HEK293 (cell line): ENCODE results near the gene PGP.

Experiments used
- CTCF ChIA-PET: fragments of 350-600 bp; formaldehyde crosslinking; extraction: SDS; loops from one replicate; lab custom pipeline; 2021; ENCODE audit warnings: antibody characterized with exemption; lab: Yijun Ruan, JAX
- POLR2A ChIA-PET: fragments of 300-600 bp; formaldehyde crosslinking; extraction: SDS; loops from one replicate; lab custom pipeline; 2020; ENCODE audit warnings: antibody characterized with exemption, inconsistent platforms; lab: Yijun Ruan, JAX
- H3K27ac ChIP-seq: fragments of 200-500 bp; sonication (Bioruptor generic); 2 replicates; pipeline ENCODE4 v1.5.1; 2014; ENCODE audit warnings: low read depth, low read length, control low read depth, inconsistent platforms; ENCODE audit errors: extremely low read depth
- H3K36me3 ChIP-seq, 2 experiments: fragments of 200-500 bp in 1 of 2; sonication (Bioruptor generic) in 1 of 2; 1 replicate in 1 of 2; 2 replicates in 1 of 2; pipeline ENCODE4 v1.5.1; 2014 to 2017; ENCODE audit warnings: inconsistent platforms in 2 of 2, low read length in 2 of 2; ENCODE audit not compliant: control insufficient read depth in 2 of 2, insufficient read depth in 1 of 2
- H3K4me1 ChIP-seq: fragments of 200-500 bp; sonication (Bioruptor generic); 2 replicates; pipeline ENCODE4 v1.5.1; 2014; ENCODE audit warnings: mild to moderate bottlenecking, low read length, inconsistent platforms; ENCODE audit not compliant: control insufficient read depth, insufficient read depth
- H3K4me3 ChIP-seq: 2 replicates; pipeline ENCODE4 v1.5.1; 2011; ENCODE audit warnings: low read depth, mild to moderate bottlenecking, control low read depth, low read length, moderate library complexity
- H3K9me3 ChIP-seq: fragments of 200-500 bp; sonication (Bioruptor generic); 2 replicates; pipeline ENCODE4 v1.5.1; 2014; ENCODE audit warnings: low read depth, low read length, inconsistent platforms; ENCODE audit not compliant: control insufficient read depth, insufficient read depth
- IKZF3 ChIP-seq: fragments of 450-650 bp; IDR thresholded peaks from 2 replicates; pipeline ENCODE4 v1.5.0; 2018; ENCODE audit warnings: missing biosample characterization, mild to moderate bottlenecking, missing genetic modification characterization, moderate library complexity
- KLF1 ChIP-seq: fragments of 450-650 bp; formaldehyde crosslinking; IDR thresholded peaks from 2 replicates; pipeline ENCODE4 v1.5.1; 2016; ENCODE audit warnings: missing biosample characterization, missing genetic modification characterization
- ZFHX2 ChIP-seq: fragments of 450-650 bp; formaldehyde crosslinking; conservative IDR thresholded peaks from 2 replicates; pipeline ENCODE4 v1.5.1; 2016; ENCODE audit warnings: missing biosample characterization, missing genetic modification characterization
- ZNF184 ChIP-seq: fragments of 450-650 bp; IDR thresholded peaks from 2 replicates; pipeline ENCODE4 v1.5.1; 2018; ENCODE audit warnings: missing biosample characterization, mild to moderate bottlenecking, missing genetic modification characterization
- ZNF311 ChIP-seq: fragments of 450-650 bp; formaldehyde crosslinking; IDR thresholded peaks from 2 replicates; pipeline ENCODE4 v1.5.1; 2017; ENCODE audit warnings: missing biosample characterization, missing genetic modification characterization, borderline replicate concordance
- ZNF335 ChIP-seq: fragments of 450-650 bp; formaldehyde crosslinking; conservative IDR thresholded peaks from 2 replicates; pipeline ENCODE4 v1.5.1; 2016; ENCODE audit warnings: missing biosample characterization, missing genetic modification characterization
- ZNF366 ChIP-seq: fragments of 450-650 bp; formaldehyde crosslinking; conservative IDR thresholded peaks from 2 replicates; pipeline ENCODE4 v1.5.1; 2016; ENCODE audit warnings: missing biosample characterization, missing genetic modification characterization
- ZNF548 ChIP-seq: fragments of 450-650 bp; formaldehyde crosslinking; IDR thresholded peaks from 2 replicates; pipeline ENCODE4 v1.5.1; 2016; ENCODE audit warnings: missing biosample characterization, missing genetic modification characterization
- ZNF549 ChIP-seq: fragments of 450-650 bp; IDR thresholded peaks from 2 replicates; pipeline ENCODE4 v1.5.1; 2018; ENCODE audit warnings: missing biosample characterization, missing genetic modification characterization, mild to moderate bottlenecking, inconsistent platforms, moderate library complexity
- ZNF747 ChIP-seq: fragments of 450-650 bp; formaldehyde crosslinking; IDR thresholded peaks from 2 replicates; pipeline ENCODE4 v1.5.1; 2016; ENCODE audit warnings: missing biosample characterization, missing genetic modification characterization
- ZNF76 ChIP-seq: fragments of 450-650 bp; formaldehyde crosslinking; IDR thresholded peaks from 2 replicates; pipeline ENCODE4; 2016; ENCODE audit warnings: low read depth, missing biosample characterization, missing genetic modification characterization, borderline replicate concordance
- ZSCAN23 ChIP-seq: fragments of 450-650 bp; formaldehyde crosslinking; IDR thresholded peaks from 2 replicates; pipeline ENCODE4 v1.5.1; 2016; ENCODE audit warnings: missing biosample characterization, missing genetic modification characterization
- TF ChIP-seq, protein P1 (sequence below): fragments of 450-650 bp; formaldehyde crosslinking; IDR thresholded peaks from 2 replicates; pipeline ENCODE4 v1.5.1; 2016; ENCODE audit warnings: missing biosample characterization, missing genetic modification characterization
- TF ChIP-seq, protein P2 (sequence below): fragments of 450-650 bp; formaldehyde crosslinking; IDR thresholded peaks from 2 replicates; pipeline ENCODE4; 2016; ENCODE audit warnings: missing biosample characterization, missing genetic modification characterization
- TF ChIP-seq, protein P3 (sequence below): fragments of 450-650 bp; formaldehyde crosslinking; IDR thresholded peaks from 2 replicates; pipeline ENCODE4 v1.5.1; 2016; ENCODE audit warnings: missing biosample characterization, missing genetic modification characterization, low read depth
- TF ChIP-seq, protein P4 (sequence below): fragments of 450-650 bp; formaldehyde crosslinking; IDR thresholded peaks from 2 replicates; pipeline ENCODE4 v1.5.1; 2016; ENCODE audit warnings: missing biosample characterization, missing genetic modification characterization
- TF ChIP-seq, protein P5 (sequence below): fragments of 450-650 bp; formaldehyde crosslinking; IDR thresholded peaks from 2 replicates; pipeline ENCODE4 v1.5.1; 2017; ENCODE audit warnings: missing biosample characterization, missing genetic modification characterization
- TF ChIP-seq, protein P6 (sequence below): fragments of 450-650 bp; formaldehyde crosslinking; IDR thresholded peaks from 2 replicates; pipeline ENCODE4 v1.5.1; 2016; ENCODE audit warnings: missing biosample characterization, missing genetic modification characterization
- TF ChIP-seq, protein P7 (sequence below): fragments of 450-650 bp; formaldehyde crosslinking; IDR thresholded peaks from 2 replicates; pipeline ENCODE4 v1.5.1; 2016; ENCODE audit warnings: missing biosample characterization, missing genetic modification characterization, borderline replicate concordance

PGP gene

DNA sequence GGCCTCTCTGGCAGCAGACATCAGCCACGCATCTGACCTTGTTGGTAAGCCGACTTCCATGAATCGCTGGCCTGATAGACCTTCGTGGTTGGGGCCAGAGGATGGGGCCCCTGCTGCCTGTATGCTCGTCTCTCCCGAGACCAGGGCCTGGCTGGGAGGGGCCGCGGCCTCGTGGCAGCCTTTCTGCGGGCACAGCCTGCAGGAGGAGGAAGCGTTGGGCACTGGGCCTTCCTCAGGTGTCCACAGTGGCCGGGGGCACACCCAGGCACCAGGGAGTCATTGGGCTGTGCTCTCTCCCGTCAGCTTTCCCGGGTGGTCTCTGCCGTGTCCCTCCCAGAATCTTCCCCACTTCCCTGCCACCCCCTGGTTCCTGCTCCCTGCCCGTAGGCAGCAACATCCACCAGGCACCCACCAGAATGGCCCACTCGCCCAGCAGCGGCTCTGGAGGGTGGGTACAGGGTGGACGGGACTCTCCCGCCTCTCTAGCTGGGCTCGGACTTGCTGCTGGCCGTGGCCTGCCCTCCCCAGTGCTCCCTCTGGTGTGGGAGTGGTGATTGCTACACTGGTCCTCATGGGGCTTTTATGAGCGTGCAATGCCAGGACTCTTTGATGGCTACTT is 15.1 kb upstream of the PGP start:
- no peak overlapping the region for H3K4me3 ChIP-seq
- H3K36me3 ChIP-seq: peaks cover 0 to 83% of the 10 kb centered on the region in 2 experiments; a peak in 2 of 3 replicates
- TF ChIP-seq ZFHX2 (no peak), ZSCAN23 (tag by site-specific recombination) (no peak), KLF1 (tag by site-specific recombination) (no peak), ZNF76 (tag by site-specific recombination) (no peak), ZNF747 (tag by site-specific recombination) (no peak), ZNF184 (no peak), IKZF3 (no peak), ZNF366 (no peak), ZNF335 (tag by site-specific recombination) (no peak), ZNF548 (no peak), ZNF549 (no peak), ZNF311 (tag by site-specific recombination) (no peak)
- TF ChIP-seq, protein P1, sequence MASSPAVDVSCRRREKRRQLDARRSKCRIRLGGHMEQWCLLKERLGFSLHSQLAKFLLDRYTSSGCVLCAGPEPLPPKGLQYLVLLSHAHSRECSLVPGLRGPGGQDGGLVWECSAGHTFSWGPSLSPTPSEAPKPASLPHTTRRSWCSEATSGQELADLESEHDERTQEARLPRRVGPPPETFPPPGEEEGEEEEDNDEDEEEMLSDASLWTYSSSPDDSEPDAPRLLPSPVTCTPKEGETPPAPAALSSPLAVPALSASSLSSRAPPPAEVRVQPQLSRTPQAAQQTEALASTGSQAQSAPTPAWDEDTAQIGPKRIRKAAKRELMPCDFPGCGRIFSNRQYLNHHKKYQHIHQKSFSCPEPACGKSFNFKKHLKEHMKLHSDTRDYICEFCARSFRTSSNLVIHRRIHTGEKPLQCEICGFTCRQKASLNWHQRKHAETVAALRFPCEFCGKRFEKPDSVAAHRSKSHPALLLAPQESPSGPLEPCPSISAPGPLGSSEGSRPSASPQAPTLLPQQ (tag by site-specific recombination): no peak
- TF ChIP-seq, protein P2, sequence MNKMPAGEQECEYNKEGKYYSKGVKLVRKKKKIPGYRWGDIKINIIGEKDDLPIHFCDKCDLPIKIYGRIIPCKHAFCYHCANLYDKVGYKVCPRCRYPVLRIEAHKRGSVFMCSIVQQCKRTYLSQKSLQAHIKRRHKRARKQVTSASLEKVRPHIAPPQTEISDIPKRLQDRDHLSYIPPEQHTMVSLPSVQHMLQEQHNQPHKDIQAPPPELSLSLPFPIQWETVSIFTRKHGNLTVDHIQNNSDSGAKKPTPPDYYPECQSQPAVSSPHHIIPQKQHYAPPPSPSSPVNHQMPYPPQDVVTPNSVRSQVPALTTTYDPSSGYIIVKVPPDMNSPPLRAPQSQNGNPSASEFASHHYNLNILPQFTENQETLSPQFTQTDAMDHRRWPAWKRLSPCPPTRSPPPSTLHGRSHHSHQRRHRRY: no peak
- TF ChIP-seq, protein P3, sequence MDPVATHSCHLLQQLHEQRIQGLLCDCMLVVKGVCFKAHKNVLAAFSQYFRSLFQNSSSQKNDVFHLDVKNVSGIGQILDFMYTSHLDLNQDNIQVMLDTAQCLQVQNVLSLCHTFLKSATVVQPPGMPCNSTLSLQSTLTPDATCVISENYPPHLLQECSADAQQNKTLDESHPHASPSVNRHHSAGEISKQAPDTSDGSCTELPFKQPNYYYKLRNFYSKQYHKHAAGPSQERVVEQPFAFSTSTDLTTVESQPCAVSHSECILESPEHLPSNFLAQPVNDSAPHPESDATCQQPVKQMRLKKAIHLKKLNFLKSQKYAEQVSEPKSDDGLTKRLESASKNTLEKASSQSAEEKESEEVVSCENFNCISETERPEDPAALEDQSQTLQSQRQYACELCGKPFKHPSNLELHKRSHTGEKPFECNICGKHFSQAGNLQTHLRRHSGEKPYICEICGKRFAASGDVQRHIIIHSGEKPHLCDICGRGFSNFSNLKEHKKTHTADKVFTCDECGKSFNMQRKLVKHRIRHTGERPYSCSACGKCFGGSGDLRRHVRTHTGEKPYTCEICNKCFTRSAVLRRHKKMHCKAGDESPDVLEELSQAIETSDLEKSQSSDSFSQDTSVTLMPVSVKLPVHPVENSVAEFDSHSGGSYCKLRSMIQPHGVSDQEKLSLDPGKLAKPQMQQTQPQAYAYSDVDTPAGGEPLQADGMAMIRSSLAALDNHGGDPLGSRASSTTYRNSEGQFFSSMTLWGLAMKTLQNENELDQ: no peak
- TF ChIP-seq, protein P4, sequence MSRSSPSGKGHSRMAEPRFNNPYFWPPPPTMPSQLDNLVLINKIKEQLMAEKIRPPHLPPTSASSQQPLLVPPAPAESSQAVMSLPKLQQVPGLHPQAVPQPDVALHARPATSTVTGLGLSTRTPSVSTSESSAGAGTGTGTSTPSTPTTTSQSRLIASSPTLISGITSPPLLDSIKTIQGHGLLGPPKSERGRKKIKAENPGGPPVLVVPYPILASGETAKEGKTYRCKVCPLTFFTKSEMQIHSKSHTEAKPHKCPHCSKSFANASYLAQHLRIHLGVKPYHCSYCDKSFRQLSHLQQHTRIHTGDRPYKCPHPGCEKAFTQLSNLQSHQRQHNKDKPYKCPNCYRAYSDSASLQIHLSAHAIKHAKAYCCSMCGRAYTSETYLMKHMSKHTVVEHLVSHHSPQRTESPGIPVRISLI (tag by site-specific recombination): no peak
- TF ChIP-seq, protein P5, sequence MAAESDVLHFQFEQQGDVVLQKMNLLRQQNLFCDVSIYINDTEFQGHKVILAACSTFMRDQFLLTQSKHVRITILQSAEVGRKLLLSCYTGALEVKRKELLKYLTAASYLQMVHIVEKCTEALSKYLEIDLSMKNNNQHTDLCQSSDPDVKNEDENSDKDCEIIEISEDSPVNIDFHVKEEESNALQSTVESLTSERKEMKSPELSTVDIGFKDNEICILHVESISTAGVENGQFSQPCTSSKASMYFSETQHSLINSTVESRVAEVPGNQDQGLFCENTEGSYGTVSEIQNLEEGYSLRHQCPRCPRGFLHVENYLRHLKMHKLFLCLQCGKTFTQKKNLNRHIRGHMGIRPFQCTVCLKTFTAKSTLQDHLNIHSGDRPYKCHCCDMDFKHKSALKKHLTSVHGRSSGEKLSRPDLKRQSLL (tag by site-specific recombination): no peak
- TF ChIP-seq, protein P6, sequence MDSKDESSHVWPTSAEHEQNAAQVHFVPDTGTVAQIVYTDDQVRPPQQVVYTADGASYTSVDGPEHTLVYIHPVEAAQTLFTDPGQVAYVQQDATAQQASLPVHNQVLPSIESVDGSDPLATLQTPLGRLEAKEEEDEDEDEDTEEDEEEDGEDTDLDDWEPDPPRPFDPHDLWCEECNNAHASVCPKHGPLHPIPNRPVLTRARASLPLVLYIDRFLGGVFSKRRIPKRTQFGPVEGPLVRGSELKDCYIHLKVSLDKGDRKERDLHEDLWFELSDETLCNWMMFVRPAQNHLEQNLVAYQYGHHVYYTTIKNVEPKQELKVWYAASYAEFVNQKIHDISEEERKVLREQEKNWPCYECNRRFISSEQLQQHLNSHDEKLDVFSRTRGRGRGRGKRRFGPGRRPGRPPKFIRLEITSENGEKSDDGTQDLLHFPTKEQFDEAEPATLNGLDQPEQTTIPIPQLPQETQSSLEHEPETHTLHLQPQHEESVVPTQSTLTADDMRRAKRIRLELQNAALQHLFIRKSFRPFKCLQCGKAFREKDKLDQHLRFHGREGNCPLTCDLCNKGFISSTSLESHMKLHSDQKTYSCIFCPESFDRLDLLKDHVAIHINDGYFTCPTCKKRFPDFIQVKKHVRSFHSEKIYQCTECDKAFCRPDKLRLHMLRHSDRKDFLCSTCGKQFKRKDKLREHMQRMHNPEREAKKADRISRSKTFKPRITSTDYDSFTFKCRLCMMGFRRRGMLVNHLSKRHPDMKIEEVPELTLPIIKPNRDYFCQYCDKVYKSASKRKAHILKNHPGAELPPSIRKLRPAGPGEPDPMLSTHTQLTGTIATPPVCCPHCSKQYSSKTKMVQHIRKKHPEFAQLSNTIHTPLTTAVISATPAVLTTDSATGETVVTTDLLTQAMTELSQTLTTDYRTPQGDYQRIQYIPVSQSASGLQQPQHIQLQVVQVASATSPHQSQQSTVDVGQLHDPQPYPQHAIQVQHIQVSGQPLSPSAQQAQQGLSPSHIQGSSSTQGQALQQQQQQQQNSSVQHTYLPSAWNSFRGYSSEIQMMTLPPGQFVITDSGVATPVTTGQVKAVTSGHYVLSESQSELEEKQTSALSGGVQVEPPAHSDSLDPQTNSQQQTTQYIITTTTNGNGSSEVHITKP (tag by site-specific recombination): no peak
- TF ChIP-seq, protein P7, sequence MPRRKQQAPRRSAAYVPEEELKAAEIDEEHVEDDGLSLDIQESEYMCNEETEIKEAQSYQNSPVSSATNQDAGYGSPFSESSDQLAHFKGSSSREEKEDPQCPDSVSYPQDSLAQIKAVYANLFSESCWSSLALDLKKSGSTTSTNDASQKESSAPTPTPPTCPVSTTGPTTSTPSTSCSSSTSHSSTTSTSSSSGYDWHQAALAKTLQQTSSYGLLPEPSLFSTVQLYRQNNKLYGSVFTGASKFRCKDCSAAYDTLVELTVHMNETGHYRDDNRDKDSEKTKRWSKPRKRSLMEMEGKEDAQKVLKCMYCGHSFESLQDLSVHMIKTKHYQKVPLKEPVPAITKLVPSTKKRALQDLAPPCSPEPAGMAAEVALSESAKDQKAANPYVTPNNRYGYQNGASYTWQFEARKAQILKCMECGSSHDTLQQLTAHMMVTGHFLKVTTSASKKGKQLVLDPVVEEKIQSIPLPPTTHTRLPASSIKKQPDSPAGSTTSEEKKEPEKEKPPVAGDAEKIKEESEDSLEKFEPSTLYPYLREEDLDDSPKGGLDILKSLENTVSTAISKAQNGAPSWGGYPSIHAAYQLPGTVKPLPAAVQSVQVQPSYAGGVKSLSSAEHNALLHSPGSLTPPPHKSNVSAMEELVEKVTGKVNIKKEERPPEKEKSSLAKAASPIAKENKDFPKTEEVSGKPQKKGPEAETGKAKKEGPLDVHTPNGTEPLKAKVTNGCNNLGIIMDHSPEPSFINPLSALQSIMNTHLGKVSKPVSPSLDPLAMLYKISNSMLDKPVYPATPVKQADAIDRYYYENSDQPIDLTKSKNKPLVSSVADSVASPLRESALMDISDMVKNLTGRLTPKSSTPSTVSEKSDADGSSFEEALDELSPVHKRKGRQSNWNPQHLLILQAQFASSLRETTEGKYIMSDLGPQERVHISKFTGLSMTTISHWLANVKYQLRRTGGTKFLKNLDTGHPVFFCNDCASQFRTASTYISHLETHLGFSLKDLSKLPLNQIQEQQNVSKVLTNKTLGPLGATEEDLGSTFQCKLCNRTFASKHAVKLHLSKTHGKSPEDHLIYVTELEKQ (tag by site-specific recombination): no peak
- no peaks in the 10 kb centered on the region for H3K9me3 ChIP-seq
- no peak overlapping the region for H3K27ac ChIP-seq
- ChIA-PET POLR2A (interaction anchor here (0.7 to 1.1 kb wide), 3 partner anchors 80 to 272 kb away, joined by 3 to 5 read pairs (median 3); partner anchors contain the start of gene TEDC2), CTCF (interaction anchor here (0.6 kb wide), 1 partner anchor 15 kb away, joined by 7 read pairs; the partner anchor contains the start of gene PGP)
- no peaks in the 10 kb centered on the region for H3K4me1 ChIP-seq
